DMS114 treated with DMSO at 0.1 percent for 48 hours (cell line): ENCODE measurements around the gene ABLIM1.

ENCODE experiments used
- DNase-seq: peaks from one replicate; lab custom pipeline; 2025; ENCODE audit not compliant: unreplicated experiment; lab: John Stamatoyannopoulos, UW

Gene ABLIM1

DNA sequence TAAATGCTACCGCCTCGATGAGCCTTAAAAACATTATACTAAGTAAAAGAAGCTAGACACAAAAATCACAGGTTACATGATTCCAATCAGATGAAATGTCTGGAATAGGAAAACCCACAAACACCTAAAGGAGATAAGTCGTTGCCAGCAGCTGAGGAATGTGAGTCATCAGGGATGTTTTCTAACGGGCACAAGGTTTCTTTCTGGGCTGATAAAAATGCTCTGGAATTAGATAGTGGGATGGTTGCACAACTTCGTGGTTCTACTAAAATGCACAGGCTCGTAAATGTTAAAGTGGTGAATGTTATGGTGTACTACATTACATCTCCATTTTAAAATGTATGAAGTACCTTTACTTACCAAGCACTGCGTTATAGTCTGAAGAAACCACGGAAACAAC lies 9.7 kb downstream of the ABLIM1 start:
- DNase-seq: no peak

DNA sequence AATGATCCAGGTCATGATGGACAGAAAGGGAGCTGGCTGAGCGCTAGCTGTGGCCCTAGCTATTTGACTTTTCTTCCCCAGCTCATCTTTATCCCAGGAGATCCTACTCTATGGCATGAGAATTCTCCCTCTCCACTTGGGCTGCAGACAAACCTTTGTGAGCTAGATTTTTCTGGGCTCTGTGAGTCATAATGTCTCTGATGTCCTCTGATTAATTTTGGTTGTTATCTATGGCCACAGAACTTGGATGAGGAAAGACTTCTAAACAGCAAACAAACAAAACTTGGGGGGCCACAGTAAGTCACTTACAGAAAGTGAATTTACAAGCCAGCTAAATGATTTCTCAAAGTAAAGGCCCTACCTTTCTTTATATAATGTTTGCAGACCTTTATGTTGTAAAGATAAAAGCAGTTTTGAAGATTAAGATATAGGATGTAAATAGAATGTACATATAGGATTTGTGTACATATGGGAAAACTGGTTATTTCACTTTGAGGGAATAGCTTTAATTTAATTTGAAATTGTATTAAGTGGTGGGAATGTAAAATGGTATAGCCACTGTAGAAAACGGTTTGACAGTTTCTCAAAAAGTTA lies 10.4 kb downstream of the ABLIM1 start:
- no peak for DNase-seq

DNA sequence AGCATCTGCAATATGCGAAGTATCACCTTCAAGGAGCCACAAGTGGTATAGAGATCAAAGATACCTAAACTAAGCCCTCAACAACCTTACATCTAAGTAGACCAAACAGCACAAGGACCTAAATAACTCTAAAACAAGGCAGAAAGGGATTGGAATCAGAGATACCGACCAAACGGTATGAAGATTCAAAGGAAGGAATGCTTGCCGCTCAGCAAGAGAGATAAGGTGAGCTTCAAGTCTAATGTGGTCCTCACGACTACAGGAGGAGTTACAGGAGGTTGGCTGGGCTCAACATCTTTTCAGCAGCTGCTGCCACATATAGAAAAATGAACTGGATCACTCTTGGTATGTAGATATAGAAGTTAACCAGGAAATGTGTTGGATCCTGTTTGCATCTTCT lies 11.6 kb downstream of the ABLIM1 start:
- DNase-seq: no peak

DNA sequence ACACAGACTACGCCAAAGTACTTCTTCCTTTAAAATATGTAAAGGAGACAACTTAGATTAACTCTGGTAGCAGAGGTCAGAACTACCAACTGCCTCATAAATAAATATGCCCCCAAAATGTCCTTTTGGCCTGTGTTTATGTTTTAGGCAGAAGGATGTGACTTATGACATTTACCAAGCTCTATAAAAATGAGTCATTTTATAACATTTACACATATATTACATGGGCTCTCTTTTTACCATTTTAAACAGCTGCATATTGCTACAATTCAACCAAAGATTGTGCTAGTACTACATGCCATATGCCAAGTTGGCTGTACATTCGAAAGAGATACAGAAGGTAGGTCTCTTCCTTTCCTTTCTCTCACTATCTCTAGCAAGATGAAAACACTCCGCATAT lies 12.4 kb downstream of the ABLIM1 start:
- no peak for DNase-seq

DNA sequence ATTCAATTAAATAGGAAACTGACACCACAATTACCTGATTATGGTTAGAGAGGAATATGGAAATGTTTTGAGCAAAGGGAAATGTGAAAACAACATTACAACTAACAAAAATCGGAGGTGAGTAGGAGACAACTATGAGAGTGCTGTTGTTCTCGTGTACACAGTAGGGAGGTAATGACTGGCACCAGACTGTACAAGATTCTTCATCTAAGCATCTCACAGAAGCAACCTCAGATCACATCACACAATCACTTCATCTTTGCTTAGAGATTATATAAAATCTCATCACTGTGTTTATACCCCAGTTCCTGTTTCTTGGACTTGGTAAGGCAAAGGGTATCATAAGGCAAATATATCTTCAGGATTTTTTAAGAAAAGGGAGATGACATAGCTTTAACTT lies 14.9 kb downstream of the ABLIM1 start:
- DNase-seq: no peak

DNA sequence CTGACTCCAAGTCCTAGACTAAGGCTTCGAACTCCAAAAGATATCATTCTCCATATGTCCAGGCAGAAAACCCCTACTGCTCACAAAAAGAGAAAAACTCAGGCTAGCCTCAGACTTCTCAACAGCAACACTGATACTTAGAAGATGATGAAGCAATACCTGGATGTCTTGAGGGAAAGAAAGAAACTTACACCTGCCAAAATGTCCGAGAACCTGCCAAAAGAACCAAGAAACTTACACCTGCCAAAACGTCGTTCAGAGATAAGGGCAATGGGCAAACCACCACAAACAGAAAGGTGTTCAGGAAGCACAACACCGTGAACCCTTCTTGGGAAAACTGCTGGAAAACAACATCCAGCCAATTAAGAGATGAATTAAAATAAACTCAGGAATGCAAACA lies 15.3 kb downstream of the ABLIM1 start:
- no peak for DNase-seq

DNA sequence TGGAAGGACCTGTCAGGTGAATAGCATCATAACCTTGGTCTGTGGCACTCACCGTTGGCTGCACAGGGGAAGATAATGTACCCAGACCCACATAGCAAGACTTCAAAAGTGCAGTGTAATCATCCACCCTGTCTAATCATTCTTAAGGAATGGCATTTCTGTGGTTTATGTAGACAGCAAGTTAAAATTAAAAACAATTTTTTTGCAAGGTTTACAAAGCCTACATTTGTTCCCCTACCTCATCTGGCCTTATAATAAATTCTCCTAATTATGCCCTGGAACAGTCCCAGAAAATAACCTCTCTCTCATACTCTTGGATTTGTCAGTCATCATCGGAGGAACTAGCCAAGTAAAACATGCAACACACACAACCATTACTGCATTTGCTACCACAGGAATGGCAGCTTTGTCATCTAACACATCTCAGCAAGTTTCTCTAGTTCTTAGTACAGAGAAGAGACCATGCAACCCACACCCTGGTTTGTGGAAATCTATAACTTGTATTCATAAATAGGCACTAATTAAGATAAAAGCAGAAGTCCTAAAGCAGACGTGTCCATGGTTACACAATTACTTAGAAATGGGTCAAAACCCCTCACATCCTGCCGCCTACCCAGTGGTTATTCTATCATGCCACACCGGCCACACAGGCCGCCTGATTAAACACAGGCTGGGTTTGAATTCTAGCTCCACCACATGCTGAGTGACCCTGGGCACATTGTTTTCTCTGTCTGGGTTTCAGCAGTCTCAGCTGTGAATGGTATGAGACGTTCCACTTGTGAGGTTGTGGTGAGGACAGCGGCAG lies 19.1 kb downstream of the ABLIM1 start:
- no peak for DNase-seq

DNA sequence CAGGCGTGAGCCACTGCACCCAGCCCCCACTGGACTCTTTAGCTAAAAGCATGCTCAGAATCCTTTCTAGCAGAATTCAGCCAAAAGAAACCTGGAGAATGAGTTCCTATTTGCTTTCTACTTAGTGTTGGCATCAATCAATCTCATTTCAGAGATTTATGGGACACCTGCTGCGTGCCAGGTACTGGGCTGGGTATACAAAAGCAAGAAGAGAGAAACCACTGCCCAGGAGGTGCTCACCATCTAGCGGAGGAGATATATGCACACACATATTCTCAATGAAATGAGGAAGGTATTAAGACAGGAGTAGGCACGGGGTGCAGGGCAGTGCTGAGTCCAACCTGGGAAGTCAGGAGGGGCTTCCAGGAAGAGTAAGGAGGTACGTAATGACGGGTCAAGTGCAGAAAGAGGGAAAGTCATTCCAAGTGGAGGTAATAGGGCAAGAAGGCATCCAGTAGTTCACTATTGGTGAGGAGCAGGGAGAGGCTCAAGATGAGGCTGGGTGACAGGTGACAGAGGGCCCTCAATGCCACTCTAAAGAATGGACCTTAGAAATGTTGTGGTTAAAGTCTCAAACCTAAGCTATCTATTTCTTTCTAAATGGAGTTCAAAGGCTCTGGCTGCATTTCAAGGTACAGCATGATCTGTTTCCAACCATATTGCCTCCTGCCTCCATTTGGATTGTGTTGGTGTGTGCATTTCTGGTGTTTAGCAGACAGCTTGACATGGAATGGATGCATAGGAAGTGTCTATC lies 22.1 kb downstream of the ABLIM1 start:
- no peak for DNase-seq

DNA sequence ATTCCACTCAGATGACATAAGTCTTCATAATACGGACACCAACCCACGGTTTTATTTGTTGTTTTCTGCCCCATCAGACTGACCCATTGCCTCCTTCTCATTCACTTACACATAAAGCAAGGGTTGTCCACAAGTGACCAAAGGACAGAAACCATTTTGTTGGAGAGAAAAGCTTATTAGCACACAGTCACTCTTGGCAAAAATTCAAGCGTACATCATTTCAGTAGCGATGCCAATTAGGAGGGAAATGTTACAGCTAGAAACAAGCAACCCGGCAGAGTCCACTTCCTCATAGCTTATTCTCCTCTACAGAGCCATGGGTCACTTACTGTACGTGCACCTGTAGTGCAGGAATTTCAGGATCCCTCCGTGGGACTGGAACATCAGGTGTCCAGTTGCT lies 23.0 kb downstream of the ABLIM1 start:
- no peak for DNase-seq

DNA sequence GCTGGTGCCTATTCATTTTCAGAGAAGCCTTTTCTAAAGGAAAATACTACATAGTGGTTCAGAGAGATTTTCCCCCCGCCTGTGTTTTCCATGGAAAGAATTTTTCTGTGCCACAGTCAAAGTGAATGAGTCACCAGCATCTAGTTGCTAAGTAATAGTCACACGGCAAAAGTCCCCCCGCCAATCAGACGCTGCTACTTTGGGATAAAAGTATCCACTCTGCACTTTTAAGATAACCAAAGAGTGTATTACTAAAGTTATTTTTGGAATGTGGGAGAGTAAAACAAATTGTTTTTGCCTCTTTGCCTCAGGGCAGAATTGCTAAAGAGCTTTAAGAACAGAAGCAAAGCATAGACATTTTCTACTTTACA lies 23.5 kb downstream of the ABLIM1 start:
- DNase-seq: no peak

DNA sequence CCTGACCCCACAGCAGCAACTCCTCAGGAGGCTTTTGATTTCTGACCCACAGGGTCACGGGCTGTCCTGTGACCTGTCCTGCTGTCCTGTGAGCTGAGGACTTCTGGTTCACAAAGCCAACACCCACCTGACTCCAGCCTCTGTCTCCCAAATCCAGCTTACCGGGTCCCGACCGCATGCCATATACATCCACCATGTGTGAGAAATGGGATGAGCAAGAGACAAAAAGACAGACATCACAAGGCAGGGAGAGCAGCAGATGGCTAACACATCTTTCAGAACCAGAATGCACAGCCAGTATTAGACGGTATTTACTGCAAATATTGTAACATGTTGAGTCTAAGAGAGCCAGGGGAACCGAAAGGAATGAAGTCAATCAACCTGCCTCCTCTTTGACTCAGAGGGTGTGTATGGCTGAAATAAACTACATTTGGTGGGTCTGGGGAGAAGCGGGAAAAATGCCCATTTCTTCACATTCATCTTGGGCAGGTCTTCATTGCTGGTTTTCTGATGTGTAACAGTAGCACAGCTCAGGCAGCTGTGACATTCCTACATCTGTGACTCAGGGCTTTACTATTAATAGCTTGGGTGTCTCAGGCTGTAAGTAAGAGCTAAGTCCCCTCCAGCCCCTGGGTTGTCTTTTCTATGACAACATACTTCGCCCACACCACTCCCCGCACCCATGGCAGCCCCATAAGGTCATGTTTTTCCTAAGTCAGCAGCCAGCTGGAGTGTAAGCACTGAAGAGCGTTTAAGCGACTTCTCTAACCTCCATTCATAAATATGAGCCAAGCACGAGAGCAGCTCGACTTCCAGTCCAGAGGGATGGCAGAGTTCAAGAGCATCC lies 25.0 kb downstream of the ABLIM1 start:
- no peak for DNase-seq

DNA sequence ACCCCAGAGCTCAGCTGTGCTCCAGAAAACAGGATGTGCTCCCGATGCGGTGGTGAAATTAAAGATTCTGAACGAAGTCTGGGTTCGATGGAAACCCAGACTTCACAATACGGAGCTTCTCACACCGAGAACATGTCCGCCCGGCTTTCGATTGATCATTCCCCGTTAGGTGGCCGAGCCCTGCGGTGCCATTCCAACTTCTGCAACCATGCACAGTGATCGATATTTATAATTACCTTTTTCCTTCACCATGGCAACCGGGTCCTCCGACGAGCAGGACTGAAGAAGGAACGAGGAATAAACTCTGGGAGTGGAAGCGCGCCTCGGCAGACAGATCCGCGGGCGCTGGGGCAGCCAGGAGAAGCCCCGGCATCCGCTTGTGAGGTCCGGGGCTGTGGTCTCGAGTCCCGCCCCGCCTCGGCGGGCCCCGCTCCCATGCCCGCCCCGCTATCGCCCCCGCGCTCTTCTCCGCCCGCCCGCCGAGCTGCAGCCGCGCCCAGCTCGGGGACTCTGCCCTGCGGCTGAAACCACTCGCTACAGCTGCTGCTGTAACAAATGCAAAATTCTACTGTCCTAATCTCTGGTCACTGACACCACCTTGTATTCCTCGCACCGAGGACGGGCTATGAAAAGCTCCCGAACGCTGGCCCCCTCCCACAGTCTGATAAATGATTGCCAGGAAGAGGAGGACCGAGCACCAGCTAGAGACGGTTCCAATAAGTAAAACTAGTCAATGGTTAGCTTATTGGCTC lies 26.2 kb downstream of the ABLIM1 start:
- DNase-seq: peak; percentile 31

DNA sequence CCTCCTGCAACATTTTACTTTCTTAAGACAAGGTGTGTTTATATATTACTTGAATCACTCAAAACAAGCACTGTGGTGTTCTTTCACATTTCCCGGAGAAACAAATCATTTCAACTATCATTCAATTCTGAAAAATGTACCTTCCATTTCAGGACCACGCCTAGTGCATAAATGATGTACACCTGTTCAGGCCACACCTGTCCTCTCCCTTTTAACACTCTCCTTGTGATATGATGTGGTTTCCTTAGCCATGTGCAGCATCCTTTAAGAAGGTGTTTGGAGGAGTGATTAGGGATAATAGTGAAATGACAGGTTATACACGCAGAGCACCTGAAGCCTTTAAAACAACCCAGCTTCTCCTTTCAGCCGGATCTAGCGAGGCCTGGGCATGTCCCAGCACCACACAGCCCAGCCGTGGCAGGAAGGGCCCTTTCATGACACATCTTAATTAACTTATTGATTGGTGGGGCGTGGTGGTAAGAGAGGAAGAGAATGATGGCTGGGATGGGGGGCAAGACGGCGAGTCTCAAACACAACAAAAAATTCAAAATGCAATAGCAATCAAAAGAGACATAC lies 26.9 kb downstream of the ABLIM1 start:
- DNase-seq: no peak

DNA sequence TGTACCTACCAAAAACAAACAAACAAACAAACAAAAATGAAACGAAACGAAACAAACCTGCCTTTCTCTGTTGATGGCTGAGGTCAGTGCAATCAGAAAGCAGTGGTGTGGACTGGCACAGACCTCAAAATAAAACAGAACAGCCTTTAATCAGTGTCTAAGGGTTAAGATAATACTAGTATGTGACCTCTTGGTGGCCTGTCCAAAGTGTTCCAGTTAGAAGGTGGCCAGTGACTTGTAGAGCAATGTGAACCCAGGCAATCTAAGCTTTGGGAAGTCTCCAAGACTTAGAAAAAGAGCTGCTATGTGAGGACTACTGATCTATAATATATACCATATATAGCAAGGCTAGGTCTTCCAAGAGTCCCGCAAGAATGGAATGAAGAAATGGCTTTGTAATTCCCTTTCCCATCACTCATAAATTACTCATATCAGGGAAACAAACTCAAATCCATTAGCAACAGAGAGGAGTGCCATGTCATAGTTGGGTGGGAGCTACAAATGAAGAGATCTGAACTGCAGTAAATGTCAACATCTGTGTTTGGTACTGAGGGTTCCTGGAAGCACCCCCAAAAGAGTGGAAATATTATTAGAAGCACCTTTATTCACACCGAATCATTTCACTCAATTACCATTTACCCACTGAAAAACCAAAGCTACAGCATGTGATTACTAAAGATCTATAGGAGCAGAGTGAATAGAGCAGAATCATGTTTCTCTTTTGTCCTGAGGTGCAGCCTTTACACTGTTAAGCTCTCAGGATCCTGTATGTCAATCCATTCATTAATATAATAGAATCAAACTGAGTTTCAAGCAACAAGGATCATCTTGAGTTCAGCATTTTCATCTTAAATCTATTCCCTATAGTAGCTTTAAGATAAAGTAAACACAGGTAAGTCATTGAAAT lies 28.0 kb downstream of the ABLIM1 start:
- no peak for DNase-seq

DNA sequence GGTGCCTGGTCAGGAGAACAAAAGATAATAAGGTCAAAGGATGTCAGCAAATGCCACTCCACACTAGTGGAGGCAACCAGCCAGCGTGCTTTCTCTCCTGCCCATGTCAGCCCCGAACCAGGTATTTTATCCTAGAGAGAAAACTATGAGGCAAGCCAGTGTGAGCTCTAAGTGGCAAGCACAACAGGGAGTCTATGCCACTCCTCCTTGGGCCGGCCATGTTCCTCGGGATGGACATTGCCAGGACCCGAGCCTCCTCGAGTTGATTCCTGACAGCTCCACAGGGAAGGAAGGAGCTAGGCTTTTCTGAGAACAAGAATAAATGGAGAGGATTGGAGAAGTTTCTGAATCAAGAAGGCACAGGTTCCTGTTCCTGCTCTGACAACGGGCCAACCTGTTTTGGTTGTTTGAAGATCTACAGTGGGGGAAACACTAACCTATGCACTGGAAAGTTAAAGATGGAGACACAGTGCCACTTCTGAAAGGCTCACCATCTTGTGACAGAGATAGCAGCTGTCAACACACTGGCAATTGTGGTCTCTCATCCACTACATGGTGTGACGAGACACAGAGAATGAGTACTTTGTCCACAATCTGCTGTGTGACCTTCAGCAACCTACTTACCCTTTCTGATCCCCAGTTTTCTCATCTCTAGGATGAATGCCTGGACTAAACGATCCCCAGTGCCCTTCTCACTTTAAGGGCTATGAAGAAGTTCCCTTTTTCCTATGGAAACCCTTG lies 28.8 kb downstream of the ABLIM1 start:
- no peak for DNase-seq

DNA sequence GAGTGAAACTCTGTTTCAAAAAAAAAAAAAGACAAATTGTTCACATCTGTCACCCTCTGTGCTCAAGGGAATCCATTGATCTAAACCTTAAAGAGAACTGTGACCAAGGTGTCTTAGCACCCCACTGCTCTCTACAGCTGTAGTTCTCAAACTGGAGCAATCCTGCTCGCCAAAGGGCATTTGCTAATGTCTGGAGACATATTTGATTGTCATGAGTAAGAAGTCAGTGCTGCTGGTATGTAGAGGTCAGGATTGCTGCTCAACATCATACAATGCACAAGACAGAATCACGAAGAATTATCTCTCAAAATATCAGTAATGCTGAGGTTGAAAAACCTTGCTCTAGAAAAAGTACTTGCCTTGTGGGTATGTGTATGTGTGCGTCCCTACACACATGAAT lies 30.0 kb downstream of the ABLIM1 start:
- DNase-seq: no peak

DNA sequence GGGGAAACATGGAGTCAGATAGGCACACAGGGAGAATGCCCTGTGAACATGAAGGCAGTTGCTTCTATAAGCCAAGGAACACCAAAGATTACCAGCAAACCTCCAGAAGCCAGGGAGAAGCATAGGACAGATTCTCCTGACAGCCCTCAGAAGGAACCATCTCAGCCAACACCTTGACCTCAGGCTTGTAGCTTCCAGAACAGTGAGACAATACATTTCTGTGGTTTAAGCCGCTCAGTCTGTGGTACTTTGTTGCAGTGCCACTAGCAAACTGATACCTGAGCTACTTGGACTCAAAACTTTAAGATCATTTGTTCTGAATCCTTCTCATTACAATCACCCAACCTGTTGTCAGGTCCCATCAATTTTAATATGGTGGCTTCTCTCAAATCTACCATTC lies 31.2 kb downstream of the ABLIM1 start:
- no peak for DNase-seq

DNA sequence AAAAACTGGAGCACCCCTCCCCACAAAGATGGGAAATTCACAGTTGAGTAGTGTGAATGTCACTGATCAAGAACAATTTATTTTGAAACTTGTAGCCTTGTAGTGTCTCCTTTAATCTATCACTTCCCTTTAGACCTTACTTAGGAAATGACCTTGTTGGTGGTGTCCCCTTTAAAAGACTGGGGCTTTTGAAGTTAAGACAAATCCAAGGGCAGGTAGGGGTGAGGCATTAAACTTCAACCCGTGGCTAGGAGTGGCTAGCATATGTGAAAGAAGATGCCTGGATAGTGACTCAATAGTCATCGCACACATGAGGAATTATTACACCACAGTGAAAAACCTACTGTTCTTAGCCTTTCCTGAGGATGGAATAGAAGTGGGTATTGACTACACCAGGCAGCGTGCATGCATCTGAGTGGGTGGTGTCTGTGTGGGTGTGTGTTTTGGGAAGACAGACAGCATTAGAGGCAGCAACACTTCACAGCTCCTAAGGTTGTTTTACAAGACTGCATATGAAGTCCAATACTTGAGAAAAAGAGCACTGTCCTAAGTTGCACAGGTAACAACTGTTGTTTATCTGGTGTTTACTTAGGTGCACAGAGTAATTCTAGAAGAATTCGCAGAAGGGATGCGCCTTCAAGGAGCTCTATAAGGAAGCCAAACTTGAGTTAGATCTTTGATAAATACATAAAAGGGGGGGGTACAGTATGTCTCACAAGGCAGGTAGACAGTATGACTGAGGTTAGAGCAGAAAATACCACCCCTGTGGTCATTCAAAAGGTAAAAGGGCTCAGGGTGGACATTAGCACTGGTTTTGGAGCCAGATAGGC lies 32.9 kb downstream of the ABLIM1 start:
- no peak for DNase-seq
